Liver (tissue), 9 donors: ENCODE results near the gene LMBRD2. TPM values are rescaled to one million over a fixed set of nuclear protein-coding genes. Genes with fewer than 3 reads are reported as not detected.

Experiments used
- DNase-seq: peaks from one replicate; pipeline ENCODE4 v3.0.0-alpha.2; 2017; ENCODE audit warnings: low spot score
- H3K27ac ChIP-seq, 2 donors: one replicate each; pipeline ENCODE4 v1.7.0; 2013; ENCODE audit warnings: inconsistent platforms in 2 of 2, low read length in 2 of 2, control low read depth in 1 of 2, low read depth in 1 of 2, mild to moderate bottlenecking in 1 of 2
- H3K27me3 ChIP-seq, 4 donors: one replicate each; pipeline versions ENCODE4 v1.6.1 to v1.7.0; 2013; ENCODE audit warnings: low read length in 3 of 4, inconsistent platforms in 1 of 4, mild to moderate bottlenecking in 1 of 4, moderate library complexity in 1 of 4; ENCODE audit not compliant: control insufficient read depth in 4 of 4, insufficient read depth in 4 of 4
- H3K36me3 ChIP-seq, 4 donors: one replicate each; pipeline versions ENCODE4 v1.6.1 to v1.7.0; 2013; ENCODE audit warnings: low read length in 3 of 4, mild to moderate bottlenecking in 3 of 4, low read depth in 1 of 4, moderate library complexity in 1 of 4; ENCODE audit not compliant: control insufficient read depth in 4 of 4, insufficient read depth in 3 of 4
- H3K4me1 ChIP-seq, 4 donors: one replicate each; pipeline versions ENCODE4 v1.6.1 to v1.7.0; 2013; ENCODE audit warnings: low read length in 3 of 4, mild to moderate bottlenecking in 3 of 4, moderate library complexity in 1 of 4; ENCODE audit not compliant: control insufficient read depth in 4 of 4, insufficient read depth in 4 of 4
- H3K4me3 ChIP-seq, 3 donors: one replicate each; pipeline versions ENCODE4 v1.6.1 to v1.7.0; 2013; ENCODE audit warnings: low read length in 3 of 3, control low read depth in 1 of 3, low read depth in 1 of 3, mild to moderate bottlenecking in 1 of 3
- H3K9ac ChIP-seq, 2 donors: one replicate each; pipeline ENCODE4 v1.7.0; 2013; ENCODE audit warnings: low read length in 2 of 2, mild to moderate bottlenecking in 2 of 2, moderate library complexity in 2 of 2, control low read depth in 1 of 2, low read depth in 1 of 2
- H3K9me3 ChIP-seq, 4 donors: one replicate each; pipeline versions ENCODE4 v1.6.1 to v1.7.0; 2013; ENCODE audit warnings: low read length in 3 of 4; ENCODE audit not compliant: control insufficient read depth in 4 of 4
- EGR1 ChIP-seq, 2 donors: IDR thresholded peaks; 2 replicates each; pipeline ENCODE4 v1.6.1; 2016 to 2018; ENCODE audit warnings: antibody characterized with exemption in 2 of 2, low read depth in 2 of 2
- FOXA1 ChIP-seq: IDR thresholded peaks from 2 replicates; pipeline ENCODE4 v1.6.1; 2016; ENCODE audit warnings: antibody characterized with exemption
- FOXA2 ChIP-seq: IDR thresholded peaks from 2 replicates; pipeline ENCODE4 v1.6.1; 2016; ENCODE audit warnings: antibody characterized with exemption
- GABPA ChIP-seq, 2 donors: IDR thresholded peaks in 1 of 2; conservative IDR thresholded peaks in 1 of 2; 2 replicates each; pipeline ENCODE4 v1.6.1; 2016; ENCODE audit warnings: antibody characterized with exemption in 2 of 2, mild to moderate bottlenecking in 1 of 2, moderate library complexity in 1 of 2
- HNF4A ChIP-seq, 2 donors: conservative IDR thresholded peaks; 2 replicates each; pipeline ENCODE4 v1.6.1; 2016; ENCODE audit warnings: antibody characterized with exemption in 2 of 2, mild to moderate bottlenecking in 2 of 2
- HNF4G ChIP-seq: IDR thresholded peaks from 2 replicates; pipeline ENCODE4 v1.6.1; 2016; ENCODE audit warnings: antibody characterized with exemption
- JUND ChIP-seq, 2 donors: IDR thresholded peaks; 2 replicates each; pipeline ENCODE4 v1.6.1; 2016; ENCODE audit warnings: antibody characterized with exemption in 2 of 2
- NR2F2 ChIP-seq: IDR thresholded peaks from 2 replicates; pipeline ENCODE4 v1.6.1; 2016; ENCODE audit warnings: antibody characterized with exemption
- RAD21 ChIP-seq, 2 donors: IDR thresholded peaks; 2 replicates each; pipeline ENCODE4 v1.6.1; 2016; ENCODE audit warnings: antibody characterized with exemption in 2 of 2, mild to moderate bottlenecking in 2 of 2
- RXRA ChIP-seq, 2 donors: IDR thresholded peaks; 2 replicates each; pipeline ENCODE4 v1.6.1; 2017 to 2018; ENCODE audit warnings: antibody characterized with exemption in 2 of 2, mild to moderate bottlenecking in 1 of 2
- SP1 ChIP-seq: IDR thresholded peaks from 2 replicates; pipeline ENCODE4 v1.6.1; 2018; ENCODE audit warnings: antibody characterized with exemption, mild to moderate bottlenecking
- TAF1 ChIP-seq: conservative IDR thresholded peaks from 2 replicates; pipeline ENCODE4 v1.6.1; 2016; ENCODE audit warnings: antibody characterized with exemption, mild to moderate bottlenecking
- YY1 ChIP-seq: IDR thresholded peaks from 2 replicates; pipeline ENCODE4 v1.6.1; 2016; ENCODE audit warnings: antibody characterized with exemption, mild to moderate bottlenecking
- WGBS: extraction: QIAGEN DNeasy Blood & Tissue Kit; methylation state at CpG from one replicate; pipeline ENCODE4 v1.1.7; 2013; 5-methylcytosine and 5-hydroxymethylcytosine counted together
- polyA plus RNA-seq, 2 donors: library from polyadenylated mRNA; stranded (reverse) in 1 of 2; unstranded in 1 of 2; fragments of 200-250 nt in 1 of 2; fragments of >200 nt in 1 of 2; fragmentation: Nextera tagmentation in 1 of 2; extraction: Ambion mirVana in 1 of 2; gene quantifications; one replicate each; pipeline versions ENCODE4 v1.2.1 to v1.2.3, GENCODE V29; 2013 to 2015
- total RNA-seq, 2 donors: library from RNA; depleted of rRNA; stranded (reverse); fragments of >200 nt; gene quantifications; one replicate each; pipeline ENCODE4 v1.2.3, GENCODE V29; 2014
- TF ChIP-seq, protein P1 (sequence below): fragments of 150-350 bp; IDR thresholded peaks from 2 replicates; pipeline ENCODE4 v1.5.1; 2017; ENCODE audit warnings: improper control_type of control experiment, low read depth, low read length; ENCODE audit not compliant: missing input control
- TF ChIP-seq, protein P2 (sequence below): IDR thresholded peaks from 2 replicates; pipeline ENCODE4 v1.6.1; 2016; ENCODE audit warnings: antibody characterized with exemption
- TF ChIP-seq, protein P3 (sequence below): IDR thresholded peaks from 2 replicates; pipeline ENCODE4 v1.6.1; 2016; ENCODE audit warnings: antibody characterized with exemption
- TF ChIP-seq, protein P4 (sequence below): IDR thresholded peaks from 2 replicates; pipeline ENCODE4 v1.6.1; 2016; ENCODE audit warnings: antibody characterized with exemption, mild to moderate bottlenecking
- TF ChIP-seq, protein P5 (sequence below): IDR thresholded peaks from 2 replicates; pipeline ENCODE4 v1.6.1; 2016; ENCODE audit warnings: antibody characterized with exemption
- donor health status: healthy.
- donor health status: healthy.
- donor health status: healthy.
- donor health status: healthy.
- donor health status: healthy.

Gene LMBRD2
- total RNA-seq (10 to 100 TPM; 12.9 to 20.5 TPM), polyA plus RNA-seq (1 to 10 TPM; 3.8 to 5.4 TPM)

DNA sequence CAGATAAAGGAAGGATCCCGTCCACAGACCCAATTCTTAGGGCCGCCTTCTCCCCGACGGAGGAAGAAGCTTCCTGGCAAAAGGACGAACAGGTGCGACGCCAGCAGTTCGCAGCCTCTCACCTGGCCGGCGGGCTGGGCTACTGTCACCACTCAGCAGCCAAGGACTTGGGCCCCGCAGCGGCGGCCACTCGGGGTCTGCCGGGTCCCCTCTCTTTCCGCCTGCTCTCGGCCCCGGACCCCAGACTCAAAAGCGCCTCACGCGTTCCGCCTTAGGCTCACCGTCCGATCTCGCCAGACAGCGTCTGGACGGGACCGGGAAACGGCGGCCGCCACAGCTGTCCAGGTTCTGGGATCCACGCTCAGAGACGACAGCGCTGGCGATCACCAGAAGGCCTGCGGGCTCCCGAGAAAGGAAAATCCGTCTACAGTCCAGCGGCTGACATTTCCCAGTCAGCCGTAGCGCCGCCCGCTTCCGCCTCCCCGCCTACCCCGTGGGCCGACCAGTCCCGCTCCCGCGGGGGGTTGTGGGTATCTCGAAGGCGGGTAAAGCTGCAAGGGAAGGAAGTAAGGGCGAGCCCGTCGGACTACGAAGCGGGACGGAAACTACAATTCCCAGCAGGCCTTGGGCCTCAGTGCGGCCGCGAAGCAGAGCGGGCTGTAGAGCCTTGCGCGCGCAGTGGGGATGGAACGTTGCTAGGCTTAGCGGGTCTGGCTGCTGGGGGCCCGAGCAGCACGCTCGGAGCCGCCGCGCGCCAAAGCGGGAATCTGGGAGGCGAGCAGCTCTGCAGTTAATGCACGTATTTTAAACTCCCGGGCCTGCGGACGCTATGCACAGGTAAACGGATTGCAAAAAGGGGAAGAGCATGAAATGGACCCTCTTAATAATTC is at the start of gene LMBRD2, which contains the start of gene SKP2:
LMBRD2 (minus strand) TSS at position 454 of the 890 bp plus-strand sequence. CDS start 8,538 bp downstream, outside the sequence.
SKP2 (plus strand) TSS at position 678 of the 890 bp plus-strand sequence; CDS start at position 830, 152 bp downstream.
- Histone ChIP-seq H3K4me1 (peaks cover 4 to 32% (median 25%) of the 10 kb centered on the region in 4 donors), H3K4me3 (peak within 1 kb of the TSS; percentile 81 to 95 (median 82)), H3K9ac (peak within 1 kb of the TSS; percentile 63 to 88), H3K27ac (peak within 1 kb of the TSS; percentile 62 to 64), H3K36me3 (peaks cover 0 to 5% (median 4%) of the 10 kb centered on the region in 4 donors), H3K27me3 (no peaks in the 10 kb centered on the region), H3K9me3 (no peaks in the 10 kb centered on the region)
- under 1% methylated on average over 81 of the region's 81 CpGs for WGBS
- DNase-seq, result peak; percentile 97
- TF ChIP-seq TAF1 (peak; percentile 66), FOXA2 (no peak), JUND (IDR thresholded peaks at IDR 0.05) (no peak), RAD21 (IDR thresholded peaks at IDR 0.05) (peak in 1 of 2 donors; percentile 54), SP1 (peak; percentile 74), HNF4A (conservative IDR thresholded peaks at IDR 0.05) (peak; percentile 43 to 48), EGR1 (IDR thresholded peaks at IDR 0.05; ENCODE audit: low read depth in 2 of 2) (peak in 1 of 2 donors; percentile 52), NR2F2 (no peak), GABPA (IDR thresholded peaks at IDR 0.05 in 1 of 2, conservative IDR thresholded peaks at IDR 0.05 in 1 of 2) (peak; percentile 54 to 94), FOXA1 (no peak), HNF4G (no peak), RXRA (IDR thresholded peaks at IDR 0.05) (peak in 1 of 2 donors; percentile 52), YY1 (peak; percentile 96)
- TF ChIP-seq, protein P1, sequence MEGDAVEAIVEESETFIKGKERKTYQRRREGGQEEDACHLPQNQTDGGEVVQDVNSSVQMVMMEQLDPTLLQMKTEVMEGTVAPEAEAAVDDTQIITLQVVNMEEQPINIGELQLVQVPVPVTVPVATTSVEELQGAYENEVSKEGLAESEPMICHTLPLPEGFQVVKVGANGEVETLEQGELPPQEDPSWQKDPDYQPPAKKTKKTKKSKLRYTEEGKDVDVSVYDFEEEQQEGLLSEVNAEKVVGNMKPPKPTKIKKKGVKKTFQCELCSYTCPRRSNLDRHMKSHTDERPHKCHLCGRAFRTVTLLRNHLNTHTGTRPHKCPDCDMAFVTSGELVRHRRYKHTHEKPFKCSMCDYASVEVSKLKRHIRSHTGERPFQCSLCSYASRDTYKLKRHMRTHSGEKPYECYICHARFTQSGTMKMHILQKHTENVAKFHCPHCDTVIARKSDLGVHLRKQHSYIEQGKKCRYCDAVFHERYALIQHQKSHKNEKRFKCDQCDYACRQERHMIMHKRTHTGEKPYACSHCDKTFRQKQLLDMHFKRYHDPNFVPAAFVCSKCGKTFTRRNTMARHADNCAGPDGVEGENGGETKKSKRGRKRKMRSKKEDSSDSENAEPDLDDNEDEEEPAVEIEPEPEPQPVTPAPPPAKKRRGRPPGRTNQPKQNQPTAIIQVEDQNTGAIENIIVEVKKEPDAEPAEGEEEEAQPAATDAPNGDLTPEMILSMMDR, result no peak
- TF ChIP-seq, protein P2, sequence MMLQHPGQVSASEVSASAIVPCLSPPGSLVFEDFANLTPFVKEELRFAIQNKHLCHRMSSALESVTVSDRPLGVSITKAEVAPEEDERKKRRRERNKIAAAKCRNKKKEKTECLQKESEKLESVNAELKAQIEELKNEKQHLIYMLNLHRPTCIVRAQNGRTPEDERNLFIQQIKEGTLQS, result no peak
- TF ChIP-seq, protein P3, sequence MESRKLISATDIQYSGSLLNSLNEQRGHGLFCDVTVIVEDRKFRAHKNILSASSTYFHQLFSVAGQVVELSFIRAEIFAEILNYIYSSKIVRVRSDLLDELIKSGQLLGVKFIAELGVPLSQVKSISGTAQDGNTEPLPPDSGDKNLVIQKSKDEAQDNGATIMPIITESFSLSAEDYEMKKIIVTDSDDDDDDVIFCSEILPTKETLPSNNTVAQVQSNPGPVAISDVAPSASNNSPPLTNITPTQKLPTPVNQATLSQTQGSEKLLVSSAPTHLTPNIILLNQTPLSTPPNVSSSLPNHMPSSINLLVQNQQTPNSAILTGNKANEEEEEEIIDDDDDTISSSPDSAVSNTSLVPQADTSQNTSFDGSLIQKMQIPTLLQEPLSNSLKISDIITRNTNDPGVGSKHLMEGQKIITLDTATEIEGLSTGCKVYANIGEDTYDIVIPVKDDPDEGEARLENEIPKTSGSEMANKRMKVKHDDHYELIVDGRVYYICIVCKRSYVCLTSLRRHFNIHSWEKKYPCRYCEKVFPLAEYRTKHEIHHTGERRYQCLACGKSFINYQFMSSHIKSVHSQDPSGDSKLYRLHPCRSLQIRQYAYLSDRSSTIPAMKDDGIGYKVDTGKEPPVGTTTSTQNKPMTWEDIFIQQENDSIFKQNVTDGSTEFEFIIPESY, result peak; percentile 93
- TF ChIP-seq, protein P4, sequence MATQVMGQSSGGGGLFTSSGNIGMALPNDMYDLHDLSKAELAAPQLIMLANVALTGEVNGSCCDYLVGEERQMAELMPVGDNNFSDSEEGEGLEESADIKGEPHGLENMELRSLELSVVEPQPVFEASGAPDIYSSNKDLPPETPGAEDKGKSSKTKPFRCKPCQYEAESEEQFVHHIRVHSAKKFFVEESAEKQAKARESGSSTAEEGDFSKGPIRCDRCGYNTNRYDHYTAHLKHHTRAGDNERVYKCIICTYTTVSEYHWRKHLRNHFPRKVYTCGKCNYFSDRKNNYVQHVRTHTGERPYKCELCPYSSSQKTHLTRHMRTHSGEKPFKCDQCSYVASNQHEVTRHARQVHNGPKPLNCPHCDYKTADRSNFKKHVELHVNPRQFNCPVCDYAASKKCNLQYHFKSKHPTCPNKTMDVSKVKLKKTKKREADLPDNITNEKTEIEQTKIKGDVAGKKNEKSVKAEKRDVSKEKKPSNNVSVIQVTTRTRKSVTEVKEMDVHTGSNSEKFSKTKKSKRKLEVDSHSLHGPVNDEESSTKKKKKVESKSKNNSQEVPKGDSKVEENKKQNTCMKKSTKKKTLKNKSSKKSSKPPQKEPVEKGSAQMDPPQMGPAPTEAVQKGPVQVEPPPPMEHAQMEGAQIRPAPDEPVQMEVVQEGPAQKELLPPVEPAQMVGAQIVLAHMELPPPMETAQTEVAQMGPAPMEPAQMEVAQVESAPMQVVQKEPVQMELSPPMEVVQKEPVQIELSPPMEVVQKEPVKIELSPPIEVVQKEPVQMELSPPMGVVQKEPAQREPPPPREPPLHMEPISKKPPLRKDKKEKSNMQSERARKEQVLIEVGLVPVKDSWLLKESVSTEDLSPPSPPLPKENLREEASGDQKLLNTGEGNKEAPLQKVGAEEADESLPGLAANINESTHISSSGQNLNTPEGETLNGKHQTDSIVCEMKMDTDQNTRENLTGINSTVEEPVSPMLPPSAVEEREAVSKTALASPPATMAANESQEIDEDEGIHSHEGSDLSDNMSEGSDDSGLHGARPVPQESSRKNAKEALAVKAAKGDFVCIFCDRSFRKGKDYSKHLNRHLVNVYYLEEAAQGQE, result peak; percentile 65
- TF ChIP-seq, protein P5, sequence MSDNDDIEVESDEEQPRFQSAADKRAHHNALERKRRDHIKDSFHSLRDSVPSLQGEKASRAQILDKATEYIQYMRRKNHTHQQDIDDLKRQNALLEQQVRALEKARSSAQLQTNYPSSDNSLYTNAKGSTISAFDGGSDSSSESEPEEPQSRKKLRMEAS, result peak; percentile 78
